H1 (cell line): ENCODE results near the gene RDH16. TPM values are rescaled to one million over a fixed set of nuclear protein-coding genes. Genes with fewer than 3 reads are reported as not detected.

ENCODE experiments used
- CTCF ChIA-PET: fragments of 300-600 bp; sonication (Branson Sonifier 250); formaldehyde crosslinking; loops from one replicate; lab custom pipeline; 2021; ENCODE audit not compliant: partially characterized antibody; lab: Charles Lee
- POLR2A ChIA-PET: fragments of 300-600 bp; sonication (Branson Sonifier 250); formaldehyde crosslinking; loops from one replicate; lab custom pipeline; 2021; ENCODE audit warnings: inconsistent platforms; ENCODE audit not compliant: partially characterized antibody; lab: Charles Lee
- DNase-seq, 2 experiments: peaks; one replicate each; pipeline versions ENCODE4 v3.0.0 to v3.0.0-alpha.2; 2010 to 2022; ENCODE audit warnings: low spot score in 2 of 2, low read depth in 1 of 2, mixed read lengths in 1 of 2
- FAIRE-seq: peaks from 2 replicates; lab custom pipeline; 2011; peaks lifted over from hg19 to GRCh38; lab: Jason Lieb, UNC
- H2AFZ ChIP-seq: 2 replicates; pipeline ENCODE4 v1.8.1; 2012; ENCODE audit warnings: low read length, inconsistent platforms
- H2AK5ac ChIP-seq: 2 replicates; pipeline ENCODE4 v1.6.1; 2013; ENCODE audit warnings: low read depth, low read length
- H2BK120ac ChIP-seq: replicated peaks from 2 replicates; pipeline ENCODE3; 2013; ENCODE audit warnings: low read depth, low read length, inconsistent platforms
- H2BK12ac ChIP-seq: 2 replicates; pipeline ENCODE4 v1.6.1; 2013; ENCODE audit warnings: low read depth, low read length
- H2BK15ac ChIP-seq: 2 replicates; pipeline ENCODE4 v1.6.1; 2013; ENCODE audit warnings: low read length
- H2BK20ac ChIP-seq: 2 replicates; pipeline ENCODE4 v1.6.1; 2013; ENCODE audit warnings: low read length
- H2BK5ac ChIP-seq: 2 replicates; pipeline ENCODE4 v1.6.1; 2013; ENCODE audit warnings: low read depth, low read length
- H3K14ac ChIP-seq: 2 replicates; pipeline ENCODE4 v1.6.1; 2013; ENCODE audit warnings: inconsistent platforms; ENCODE audit not compliant: insufficient read length
- H3K18ac ChIP-seq: 2 replicates; pipeline ENCODE4 v1.6.1; 2013; ENCODE audit warnings: low read length; ENCODE audit errors: extremely low read depth
- H3K23ac ChIP-seq: 2 replicates; pipeline ENCODE4 v1.6.1; 2013; ENCODE audit warnings: inconsistent platforms; ENCODE audit not compliant: insufficient read length
- H3K23me2 ChIP-seq: 2 replicates; pipeline ENCODE4 v1.6.1; 2013; ENCODE audit warnings: low read depth, low read length
- H3K27ac ChIP-seq: 2 replicates; pipeline ENCODE4 v1.6.1; 2011; ENCODE audit warnings: low read depth, low read length, inconsistent platforms
- H3K27me3 ChIP-seq, 4 experiments: replicated peaks in 1 of 4; 1 replicate in 1 of 4; 2 replicates in 3 of 4; pipeline versions ENCODE4 v1.6.1 to v1.8.1; 2011 to 2013; ENCODE audit warnings: low read length in 3 of 4, mild to moderate bottlenecking in 3 of 4, inconsistent platforms in 2 of 4, mixed read lengths in 2 of 4, moderate library complexity in 1 of 4; ENCODE audit not compliant: control insufficient read depth in 3 of 4, insufficient read depth in 3 of 4; ENCODE audit errors: extremely low read depth in 1 of 4
- H3K36me3 ChIP-seq, 4 experiments: 2 replicates each; pipeline versions ENCODE4 v1.6.1 to v1.8.1; 2011 to 2013; ENCODE audit warnings: mild to moderate bottlenecking in 4 of 4, low read length in 3 of 4, moderate library complexity in 2 of 4, control low read depth in 1 of 4, inconsistent platforms in 1 of 4; ENCODE audit not compliant: insufficient read depth in 4 of 4, control insufficient read depth in 2 of 4
- H3K4ac ChIP-seq: replicated peaks from 2 replicates; pipeline ENCODE3; 2013; ENCODE audit warnings: low read length, low read depth, mixed read lengths, inconsistent platforms; ENCODE audit not compliant: insufficient read length
- H3K4me1 ChIP-seq, 4 experiments: replicated peaks in 1 of 4; 1 replicate in 1 of 4; 2 replicates in 3 of 4; pipeline versions ENCODE4 v1.6.1 to v1.8.1; 2011 to 2013; ENCODE audit warnings: low read length in 3 of 4, inconsistent platforms in 2 of 4, mixed read lengths in 1 of 4; ENCODE audit not compliant: insufficient read depth in 4 of 4, control insufficient read depth in 3 of 4
- H3K4me2 ChIP-seq, 2 experiments: 2 replicates each; pipeline versions ENCODE4 v1.6.1 to v1.8.1; 2011 to 2013; ENCODE audit warnings: low read depth in 2 of 2, low read length in 2 of 2, control low read depth in 1 of 2, inconsistent platforms in 1 of 2, mild to moderate bottlenecking in 1 of 2; ENCODE audit not compliant: insufficient read depth in 1 of 2
- H3K4me3 ChIP-seq, 4 experiments: fragments of 200-600, 300-600 bp in 1 of 4; sonication (generic), shearing (Covaris generic), sonication (Bioruptor Twin) in 1 of 4; 2 replicates each; pipeline versions ENCODE4 v1.5.1 to v1.8.1; 2011 to 2016; ENCODE audit warnings: low read length in 4 of 4, low read depth in 3 of 4, control low read depth in 2 of 4, inconsistent platforms in 2 of 4, mild to moderate bottlenecking in 2 of 4, mixed read lengths in 1 of 4, moderate library complexity in 1 of 4; ENCODE audit not compliant: insufficient read depth in 2 of 4; ENCODE audit errors: extremely low read depth in 1 of 4
- H3K56ac ChIP-seq: replicated peaks from 2 replicates; pipeline ENCODE3; 2013; ENCODE audit warnings: low read depth, mild to moderate bottlenecking, mixed read lengths, low read length, inconsistent platforms; ENCODE audit not compliant: insufficient read length
- H3K79me1 ChIP-seq: 2 replicates; pipeline ENCODE4 v1.6.1; 2013; ENCODE audit warnings: low read depth, low read length, control low read depth
- H3K79me2 ChIP-seq, 2 experiments: 2 replicates each; pipeline versions ENCODE4 v1.6.1 to v1.8.1; 2012 to 2013; ENCODE audit warnings: low read length in 2 of 2, mild to moderate bottlenecking in 2 of 2, inconsistent platforms in 1 of 2; ENCODE audit not compliant: insufficient read depth in 2 of 2, control insufficient read depth in 1 of 2
- H3K9ac ChIP-seq, 4 experiments: replicated peaks in 1 of 4; 1 replicate in 1 of 4; 2 replicates in 3 of 4; pipeline versions ENCODE4 v1.6.1 to v1.8.1; 2011 to 2013; ENCODE audit warnings: low read depth in 3 of 4, low read length in 3 of 4, control low read depth in 2 of 4, mild to moderate bottlenecking in 2 of 4, moderate library complexity in 2 of 4, inconsistent platforms in 1 of 4; ENCODE audit errors: extremely low read depth in 1 of 4
- H3K9me3 ChIP-seq, 2 experiments: 2 replicates each; pipeline versions ENCODE4 v1.6.1 to v1.8.1; 2012 to 2013; ENCODE audit warnings: mild to moderate bottlenecking in 2 of 2, moderate library complexity in 2 of 2, control low read depth in 1 of 2, inconsistent platforms in 1 of 2, low read depth in 1 of 2, low read length in 1 of 2, mixed read lengths in 1 of 2; ENCODE audit not compliant: insufficient read depth in 2 of 2
- H4K20me1 ChIP-seq, 2 experiments: replicated peaks in 1 of 2; 2 replicates each; pipeline versions ENCODE3 to v1.8.1; 2011 to 2013; ENCODE audit warnings: inconsistent platforms in 2 of 2, low read length in 2 of 2, mild to moderate bottlenecking in 1 of 2; ENCODE audit not compliant: insufficient read depth in 2 of 2, control insufficient read depth in 1 of 2
- H4K5ac ChIP-seq: 2 replicates; pipeline ENCODE4 v1.6.1; 2013; ENCODE audit warnings: low read length, low read depth, mixed read lengths, inconsistent platforms; ENCODE audit not compliant: insufficient read length
- H4K8ac ChIP-seq: 2 replicates; pipeline ENCODE4 v1.8.0; 2013; ENCODE audit warnings: mild to moderate bottlenecking, moderate library complexity, low read length, inconsistent platforms; ENCODE audit not compliant: insufficient read depth; ENCODE audit errors: extremely low read depth
- H4K91ac ChIP-seq: replicated peaks from 2 replicates; pipeline ENCODE3; 2013; ENCODE audit warnings: low read length, mixed read lengths, inconsistent platforms; ENCODE audit not compliant: insufficient read length
- CHD1 ChIP-seq: IDR thresholded peaks from 2 replicates; pipeline ENCODE4 v1.6.1; 2012; ENCODE audit warnings: low read depth, low read length, improper control_type of control experiment
- CREB1 ChIP-seq: IDR thresholded peaks from 2 replicates; pipeline ENCODE4 v1.6.1; 2012; ENCODE audit warnings: inconsistent platforms
- JUND ChIP-seq: IDR thresholded peaks from 2 replicates; pipeline ENCODE4 v1.6.1; 2011; ENCODE audit warnings: mild to moderate bottlenecking, improper control_type of control experiment, low read length
- KDM4A ChIP-seq: IDR thresholded peaks from one replicate; pipeline ENCODE4 v1.7.1; 2012; ENCODE audit warnings: low read depth, mild to moderate bottlenecking, moderate library complexity, low read length, inconsistent platforms; ENCODE audit not compliant: severe bottlenecking
- RAD21 ChIP-seq, 2 experiments: IDR thresholded peaks in 1 of 2; conservative IDR thresholded peaks in 1 of 2; 2 replicates each; pipeline ENCODE4 v1.6.1; 2011; ENCODE audit warnings: low read depth in 2 of 2, low read length in 2 of 2, improper control_type of control experiment in 1 of 2, inconsistent platforms in 1 of 2, mild to moderate bottlenecking in 1 of 2, moderate library complexity in 1 of 2
- RFX5 ChIP-seq: IDR thresholded peaks from 2 replicates; pipeline ENCODE4 v1.6.1; 2011; ENCODE audit warnings: low read depth, low read length, improper control_type of control experiment, borderline replicate concordance
- SP4 ChIP-seq: IDR thresholded peaks from 2 replicates; pipeline ENCODE4 v1.6.1; 2012; ENCODE audit warnings: low read length, inconsistent platforms
- TBP ChIP-seq: IDR thresholded peaks from 2 replicates; pipeline ENCODE4 v1.6.1; 2011; ENCODE audit warnings: low read depth, low read length, improper control_type of control experiment
- TCF12 ChIP-seq: IDR thresholded peaks from 2 replicates; pipeline ENCODE4 v1.6.1; 2011; ENCODE audit warnings: low read depth, mild to moderate bottlenecking, low read length
- YY1 ChIP-seq: IDR thresholded peaks from 2 replicates; pipeline ENCODE4 v1.6.1; 2011; ENCODE audit warnings: low read depth, mild to moderate bottlenecking, low read length
- WGBS, 2 experiments: shearing (Covaris generic) in 1 of 2; methylation state at CpG; one replicate each; pipeline versions ENCODE4 v1.1.6 to v1.1.7; 2013 to 2015; ENCODE audit warnings: low lambda C conversion rate in 2 of 2, mixed read lengths in 2 of 2, inconsistent platforms in 1 of 2, low coverage in 1 of 2, missing lambda C conversion rate in 1 of 2; ENCODE audit not compliant: insufficient replicate concordance in 2 of 2, insufficient coverage in 1 of 2, insufficient read length in 1 of 2; ENCODE audit errors: extremely low coverage in 1 of 2, missing lambda C conversion rate in 1 of 2; 5-methylcytosine and 5-hydroxymethylcytosine counted together
- polyA plus RNA-seq, 7 experiments: library from polyadenylated mRNA; depleted of rRNA in 3 of 7; stranded (reverse) in 5 of 7; unstranded in 2 of 7; fragments of >200 nt in 5 of 7; fragments of 200-250 nt in 2 of 7; gene quantifications; 1 replicate in 5 of 7; 2 replicates in 1 of 7; 4 replicates in 1 of 7; pipeline versions ENCODE4 v1.2.1 to v1.2.3, GENCODE V29; 2011 to 2013; ENCODE audit warnings: missing spikeins in 2 of 7, mixed read lengths in 2 of 7
- total RNA-seq: library from RNA; stranded (reverse); fragmentation: NEBNext Ultra II Directional; extraction: Animal tissue kit (Norgen Biotek cat#: 25700); gene quantifications from 2 replicates; pipeline ENCODE4 v1.2.1, GENCODE V29; 2021
- TF ChIP-seq, protein P1 (sequence below), 3 experiments: IDR thresholded peaks; 1 replicate in 2 of 3; 2 replicates in 1 of 3; pipeline versions ENCODE4 v1.5.1 to v1.6.1; 2011; ENCODE audit warnings: low read length in 3 of 3, mild to moderate bottlenecking in 3 of 3, inconsistent platforms in 2 of 3, low read depth in 1 of 3, moderate library complexity in 1 of 3; ENCODE audit not compliant: insufficient read depth in 1 of 3; ENCODE audit errors: control extremely low read depth in 1 of 3

The RDH16 gene
- total and polyA plus RNA-seq, 2 of the 8 experiments (the other 6 are each of a cell fraction or from before 2014, with no cell fraction given): 0.30 to 0.79 TPM

DNA sequence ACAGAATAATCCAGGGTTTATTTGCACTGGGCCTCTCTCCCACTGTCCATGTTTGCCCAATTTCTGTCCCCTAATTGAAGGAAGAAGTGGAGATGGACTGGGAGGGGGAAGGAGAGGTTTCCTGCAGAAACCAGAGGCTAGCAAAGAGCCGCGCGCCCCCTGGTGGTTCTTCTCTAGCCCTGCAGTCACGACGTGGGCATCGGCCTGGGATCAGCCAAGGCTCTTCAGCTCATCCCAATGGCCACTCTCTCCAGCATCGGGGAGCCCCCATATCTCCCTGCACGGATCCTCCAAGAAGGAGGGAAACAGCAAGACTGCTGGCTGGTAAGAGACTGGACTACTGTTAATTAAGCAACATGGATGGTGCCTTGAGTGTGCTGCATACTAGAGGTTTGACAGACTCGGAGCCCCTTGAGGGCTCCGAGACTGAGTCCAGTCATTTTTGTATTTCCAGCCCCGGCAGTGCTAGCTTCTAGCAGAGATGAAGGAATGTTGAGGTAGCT lies 30.2 kb upstream of the RDH16 start:
- Histone ChIP-seq H4K91ac (no peak overlapping the region), H2BK15ac (no peak overlapping the region), H3K18ac (no peak overlapping the region), H3K9ac (no peak overlapping the region), H4K8ac (no peak overlapping the region), H3K23me2 (no peaks in the 10 kb centered on the region), H3K27ac (no peak overlapping the region), H3K14ac (no peak overlapping the region), H3K56ac (no peak overlapping the region), H4K5ac (no peak overlapping the region), H4K20me1 (no peaks in the 10 kb centered on the region), H3K79me2 (no peaks in the 10 kb centered on the region), H2BK5ac (no peak overlapping the region), H2AK5ac (no peak overlapping the region), H3K4me1 (peaks cover 0 to 3% (median under 1%) of the 10 kb centered on the region in 4 experiments; a peak in 2 of 7 replicates), H3K36me3 (no peaks in the 10 kb centered on the region), H2BK120ac (no peak overlapping the region), H3K4ac (no peak overlapping the region), H2BK20ac (no peak overlapping the region), H2AFZ (peak overlapping the region; percentile 81), H3K9me3 (no peaks in the 10 kb centered on the region), H3K23ac (no peak overlapping the region), H3K4me2 (no peak overlapping the region), H3K4me3 (peak overlapping the region in 1 of 4 experiments; percentile 15; a peak in 1 of 8 replicates), H3K79me1 (no peaks in the 10 kb centered on the region), H3K27me3 (no peaks in the 10 kb centered on the region), H2BK12ac (no peak overlapping the region)
- no peak for FAIRE-seq
- ChIA-PET CTCF (interaction anchor here (0.5 to 4.5 kb wide), 45 partner anchors 9 to 245 kb away, joined by 3 to 56 read pairs (median 4); partner anchors contain the start of genes HSD17B6, MYO1A, PRIM1 and SDR9C7), POLR2A (interaction anchor here (1.0 to 1.7 kb wide), 4 partner anchors 11 to 263 kb away, joined by 3 to 13 read pairs (median 6); no protein-coding TSS in a partner anchor)
- peak; percentile 72 to 94 for DNase-seq
- 31% methylated on average over 11 of the region's 11 CpGs; no CpG with 5 or more reads in 1 of the 2 experiments for WGBS, 2 experiments
- no peak for TF ChIP-seq RFX5
- 0 out of 2 replicates have a peak, but pooled peaks have one; percentile 23 for TF ChIP-seq JUND
- TF ChIP-seq, protein P1, sequence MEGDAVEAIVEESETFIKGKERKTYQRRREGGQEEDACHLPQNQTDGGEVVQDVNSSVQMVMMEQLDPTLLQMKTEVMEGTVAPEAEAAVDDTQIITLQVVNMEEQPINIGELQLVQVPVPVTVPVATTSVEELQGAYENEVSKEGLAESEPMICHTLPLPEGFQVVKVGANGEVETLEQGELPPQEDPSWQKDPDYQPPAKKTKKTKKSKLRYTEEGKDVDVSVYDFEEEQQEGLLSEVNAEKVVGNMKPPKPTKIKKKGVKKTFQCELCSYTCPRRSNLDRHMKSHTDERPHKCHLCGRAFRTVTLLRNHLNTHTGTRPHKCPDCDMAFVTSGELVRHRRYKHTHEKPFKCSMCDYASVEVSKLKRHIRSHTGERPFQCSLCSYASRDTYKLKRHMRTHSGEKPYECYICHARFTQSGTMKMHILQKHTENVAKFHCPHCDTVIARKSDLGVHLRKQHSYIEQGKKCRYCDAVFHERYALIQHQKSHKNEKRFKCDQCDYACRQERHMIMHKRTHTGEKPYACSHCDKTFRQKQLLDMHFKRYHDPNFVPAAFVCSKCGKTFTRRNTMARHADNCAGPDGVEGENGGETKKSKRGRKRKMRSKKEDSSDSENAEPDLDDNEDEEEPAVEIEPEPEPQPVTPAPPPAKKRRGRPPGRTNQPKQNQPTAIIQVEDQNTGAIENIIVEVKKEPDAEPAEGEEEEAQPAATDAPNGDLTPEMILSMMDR (IDR thresholded peaks at IDR 0.05; ENCODE audit: control extremely low read depth in 1 of 3, insufficient read depth in 1 of 3, low read depth in 1 of 3, low read length in 3 of 3): peak; percentile 92 to 97 (median 96)
- no peak for TF ChIP-seq KDM4A
- TF ChIP-seq TBP: 0 out of 2 replicates have a peak, but pooled peaks have one; percentile 21
- peak; percentile 53; the same call in 1 of the 2 replicates for TF ChIP-seq CREB1
- peak; percentile 77 for TF ChIP-seq YY1
- no peak for TF ChIP-seq CHD1
- peak; percentile 95 for TF ChIP-seq RAD21 (IDR thresholded peaks at IDR 0.05 in 1 of 2, conservative IDR thresholded peaks at IDR 0.05 in 1 of 2; ENCODE audit: low read depth in 2 of 2, low read length in 2 of 2)
- TF ChIP-seq SP4: no peak
- no peak for TF ChIP-seq TCF12
